Measurements from ENCODE around the gene RHBDF2.

The RHBDF2 gene

DNA sequence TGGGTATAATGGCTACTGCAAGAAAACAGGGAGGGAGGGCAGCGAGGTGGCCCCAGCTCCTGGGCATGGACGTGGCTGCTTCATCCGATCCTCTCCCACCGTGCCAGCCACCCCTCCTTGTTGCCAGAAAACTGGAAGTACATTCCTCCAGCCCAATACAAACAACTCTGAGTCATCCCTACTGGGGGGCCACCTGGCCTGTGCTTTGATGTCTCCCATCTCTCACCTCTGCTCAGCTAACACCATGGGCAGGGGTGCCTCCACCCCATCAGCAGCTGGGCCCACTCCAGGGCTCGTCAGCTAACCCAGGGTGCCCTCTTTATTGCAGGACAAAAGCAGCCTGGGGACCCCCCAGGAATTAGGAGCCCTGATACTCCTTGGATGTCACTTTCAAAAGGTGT, 2.0 kb downstream of the RHBDF2 start:
- no peak for DNase-seq

DNA sequence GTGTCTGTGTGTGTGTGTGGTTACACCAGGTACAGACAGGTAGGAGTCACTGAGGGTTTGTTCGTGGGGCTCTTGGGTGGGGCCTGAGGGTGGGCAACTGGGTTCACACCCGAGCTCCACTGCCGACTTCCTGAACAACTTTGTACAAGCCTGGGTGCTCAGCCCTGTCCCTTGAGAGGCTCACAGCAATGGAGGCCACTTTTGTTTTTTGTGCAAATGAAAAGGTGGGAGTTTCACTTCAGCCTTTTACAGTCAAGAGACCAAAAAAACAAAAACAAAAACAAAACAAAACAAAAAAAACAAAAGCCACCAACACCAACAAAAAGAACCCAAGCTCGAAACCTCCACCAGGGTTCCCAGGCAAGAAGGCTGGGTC, 2.4 kb downstream of the RHBDF2 start:
- no peak for DNase-seq

DNA sequence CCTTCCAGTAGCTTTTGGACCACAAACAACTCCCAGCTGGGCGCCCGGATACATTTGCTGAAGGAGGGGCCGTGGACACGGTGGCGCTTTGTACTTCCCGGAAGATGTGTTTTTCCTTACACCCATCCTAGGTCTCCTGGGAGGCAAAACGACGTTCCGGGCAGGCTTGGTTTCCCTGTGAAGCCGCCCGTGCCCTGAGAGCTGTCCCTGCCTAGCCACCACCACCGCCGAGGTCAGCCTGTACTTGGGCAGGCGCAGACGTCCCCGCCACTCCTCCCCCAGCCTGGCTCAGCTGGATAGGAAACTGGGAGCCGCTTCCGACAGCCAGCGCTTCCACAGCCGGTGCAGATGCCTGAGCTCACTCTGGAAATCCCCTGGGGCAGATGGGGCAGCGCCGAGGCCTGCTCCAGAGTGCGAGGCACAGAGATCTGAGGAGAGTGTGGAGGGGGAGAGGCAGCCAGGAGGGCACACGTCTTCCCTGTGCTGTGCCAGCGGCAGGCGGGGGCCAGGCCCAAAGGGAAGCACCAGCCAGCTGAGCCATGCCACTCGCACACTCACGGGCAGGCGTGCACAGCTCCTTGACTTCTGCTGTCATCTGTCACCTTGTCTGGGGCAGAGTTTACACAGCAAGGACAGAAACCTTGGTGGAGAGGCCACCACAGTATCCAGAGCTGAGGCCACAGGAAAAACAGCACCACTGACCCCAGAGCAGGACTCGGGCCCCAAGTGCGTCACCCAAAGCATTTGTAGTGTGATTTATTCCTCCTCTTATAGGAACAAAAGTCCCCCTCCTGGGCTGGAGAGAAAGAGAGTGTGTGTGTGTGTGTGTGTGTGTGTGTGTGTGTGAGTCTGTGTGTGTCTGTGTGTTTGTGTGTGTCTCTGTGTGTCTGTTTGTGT, 3.0 kb downstream of the RHBDF2 start:
- DNase-seq, result peak in 1 of 2 experiments; percentile 12

DNA sequence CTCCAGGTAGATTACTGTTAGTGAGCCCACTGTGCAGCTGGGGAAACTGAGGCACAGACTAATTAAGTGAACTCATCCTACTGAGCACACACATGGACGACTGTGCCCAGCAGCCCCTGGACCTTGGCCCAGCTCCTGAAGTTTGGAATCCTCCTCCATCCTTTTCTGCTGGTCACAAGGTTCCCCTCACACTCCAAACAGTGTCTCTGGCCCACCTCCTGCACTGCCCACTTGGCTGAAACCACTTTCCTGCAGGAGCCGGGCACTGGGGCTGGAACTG, 3.6 kb downstream of the RHBDF2 start:
- DNase-seq, result no peak

DNA sequence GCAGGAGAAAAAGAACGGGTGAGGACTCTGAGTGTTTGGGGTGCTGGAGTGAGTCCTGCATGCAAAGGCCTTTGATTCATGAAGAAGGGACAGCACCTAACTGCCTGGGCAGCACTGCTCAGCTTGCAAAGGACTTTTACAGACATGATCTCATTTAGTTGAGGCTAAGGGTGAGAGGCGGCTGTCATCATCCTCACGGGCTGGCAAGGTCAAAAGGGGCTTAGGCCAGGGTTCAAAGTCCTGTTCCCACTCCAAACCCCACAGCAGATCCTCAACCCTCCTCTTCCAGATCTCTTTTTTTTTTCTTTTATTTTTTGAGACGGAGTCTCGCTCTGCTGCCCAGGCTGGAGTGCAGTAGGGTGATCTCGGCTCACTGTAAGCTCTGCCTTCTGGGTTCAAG, 4.8 kb downstream of the RHBDF2 start:
- no peak for DNase-seq

DNA sequence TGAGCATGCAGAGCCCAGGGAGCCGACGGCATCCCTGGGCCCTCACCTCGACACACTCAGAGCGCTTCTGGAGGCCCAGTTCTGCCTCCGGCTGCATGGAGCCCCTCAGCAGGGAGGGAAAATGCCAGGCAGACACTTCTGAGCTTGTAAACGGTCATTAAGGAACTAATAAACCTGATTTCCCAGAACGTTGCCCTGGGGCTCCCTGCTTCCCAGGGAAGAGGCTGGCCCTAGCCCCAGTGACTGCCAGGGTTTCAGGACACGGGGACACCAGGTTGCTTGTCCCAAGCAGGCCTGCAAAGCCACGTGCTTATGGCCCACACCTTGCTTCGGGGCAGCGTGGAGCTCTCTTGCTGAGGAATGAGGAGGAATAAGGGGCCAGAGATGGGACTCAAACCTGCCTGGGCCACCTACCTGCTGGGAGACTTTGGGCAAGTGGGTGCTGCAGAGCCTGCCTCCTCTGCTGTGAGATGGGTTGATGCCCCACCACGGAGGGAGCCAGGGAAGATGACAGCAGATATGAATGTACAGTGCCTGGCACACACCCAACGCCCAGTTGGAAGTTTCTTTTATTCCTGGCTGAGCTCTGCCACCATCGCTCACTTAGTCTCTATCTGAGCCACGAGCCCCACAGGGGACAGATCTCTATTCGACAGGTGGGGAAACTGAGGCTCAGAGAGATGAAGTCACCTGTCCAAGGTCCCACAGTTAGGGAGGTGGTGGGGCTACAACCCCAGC, 5.4 kb downstream of the RHBDF2 start:
- DNase-seq, result no peak

DNA sequence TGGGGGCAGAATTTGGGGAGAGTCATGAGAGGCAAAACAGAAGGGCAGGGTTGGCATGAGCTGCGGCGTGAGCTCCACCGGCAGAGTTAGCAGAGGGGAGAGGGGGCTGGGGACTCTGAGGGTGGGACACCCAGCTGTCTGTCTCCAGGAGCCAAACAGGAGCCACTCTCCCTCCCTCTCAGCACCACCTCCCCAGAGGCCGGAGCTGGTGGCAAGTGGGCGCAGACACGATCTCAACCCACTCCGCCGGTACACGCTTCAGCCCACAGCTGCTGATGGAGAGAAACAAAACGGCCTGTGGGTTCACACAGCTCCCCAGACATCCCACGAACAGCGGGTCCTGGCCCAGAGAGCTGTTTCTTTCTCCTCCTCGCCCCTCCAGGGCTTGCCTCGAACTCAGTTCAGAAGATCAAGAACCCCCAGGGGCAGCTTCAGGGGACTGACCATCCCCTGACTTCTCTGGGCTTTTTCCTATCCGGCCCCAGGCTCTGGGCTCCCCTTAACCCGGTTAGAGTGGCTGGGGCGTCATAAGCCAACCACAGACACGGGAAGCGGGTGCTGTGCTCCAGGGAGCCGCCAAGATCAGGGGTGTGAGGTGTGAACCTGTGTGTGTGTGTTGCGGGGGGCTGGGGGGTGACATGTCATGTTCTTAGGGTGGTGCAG, 7.6 kb downstream of the RHBDF2 start:
- DNase-seq, result no peak

DNA sequence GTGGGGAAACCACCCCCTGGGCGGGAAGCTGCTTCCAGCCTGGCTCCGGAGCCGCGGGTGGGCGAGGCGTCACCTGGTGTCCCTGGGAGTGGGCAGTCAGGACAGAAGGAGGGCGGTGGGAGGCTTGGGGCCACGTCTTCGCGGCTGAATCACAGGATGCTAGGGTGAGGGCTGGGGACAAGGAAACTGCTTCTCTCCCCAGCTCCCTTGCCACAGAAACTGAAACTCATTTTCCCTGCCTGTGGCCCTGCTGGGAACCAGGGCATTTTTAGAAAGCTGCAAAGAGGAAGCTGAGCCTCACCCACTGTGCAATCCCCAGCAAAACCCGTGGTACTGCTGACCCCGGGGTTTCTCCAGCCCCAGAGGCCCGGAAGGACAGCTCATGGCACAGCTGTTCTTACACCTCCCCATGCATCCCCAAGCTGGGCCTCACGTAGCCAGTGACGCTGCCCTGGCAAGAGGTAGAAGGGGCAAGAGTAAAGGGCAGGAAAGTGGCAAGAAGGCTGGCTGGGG, 8.2 kb downstream of the RHBDF2 start:
- DNase-seq, result peak; percentile 33 to 58

DNA sequence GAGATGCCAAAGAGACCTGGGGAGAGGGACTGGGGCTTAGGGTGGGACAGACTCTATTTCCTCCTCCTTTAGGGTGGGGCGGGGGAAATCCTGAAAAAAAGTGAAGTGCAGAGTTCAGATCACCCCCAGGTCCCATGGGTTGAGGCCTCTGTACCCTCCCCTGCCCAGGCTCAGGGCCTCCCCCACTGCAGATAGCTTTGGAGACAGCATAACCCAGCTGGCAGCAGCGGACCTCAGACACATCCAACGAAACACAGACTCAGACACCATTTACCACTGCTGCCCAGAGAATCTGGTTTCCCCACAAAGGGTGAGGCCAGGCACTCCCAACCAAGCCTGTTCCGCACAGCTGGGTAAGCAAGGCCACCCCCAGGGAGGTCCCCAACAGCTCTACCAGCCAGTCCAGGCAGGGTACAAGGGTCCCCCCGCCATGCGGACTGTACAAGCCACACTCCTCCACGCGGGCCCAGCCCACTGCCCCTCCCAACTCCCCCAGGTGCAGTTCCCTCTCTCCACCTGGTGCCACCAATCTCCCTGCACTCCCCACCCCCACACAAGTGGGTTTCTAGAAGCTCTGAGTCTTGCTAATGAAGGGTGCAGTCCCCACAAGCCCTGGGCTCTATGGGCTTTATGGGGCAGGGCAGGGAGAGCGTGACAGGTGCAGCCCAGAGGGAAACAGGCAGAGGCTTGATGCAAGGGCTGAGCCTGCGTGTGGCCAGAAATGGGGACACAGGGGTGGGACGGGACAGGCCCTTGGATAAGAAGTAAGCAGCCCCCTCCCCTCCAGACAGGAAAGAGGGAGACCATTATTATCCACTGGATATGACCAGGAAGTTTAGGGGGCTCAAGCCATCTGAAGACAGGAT, 8.9 kb downstream of the RHBDF2 start:
- DNase-seq, result no peak

DNA sequence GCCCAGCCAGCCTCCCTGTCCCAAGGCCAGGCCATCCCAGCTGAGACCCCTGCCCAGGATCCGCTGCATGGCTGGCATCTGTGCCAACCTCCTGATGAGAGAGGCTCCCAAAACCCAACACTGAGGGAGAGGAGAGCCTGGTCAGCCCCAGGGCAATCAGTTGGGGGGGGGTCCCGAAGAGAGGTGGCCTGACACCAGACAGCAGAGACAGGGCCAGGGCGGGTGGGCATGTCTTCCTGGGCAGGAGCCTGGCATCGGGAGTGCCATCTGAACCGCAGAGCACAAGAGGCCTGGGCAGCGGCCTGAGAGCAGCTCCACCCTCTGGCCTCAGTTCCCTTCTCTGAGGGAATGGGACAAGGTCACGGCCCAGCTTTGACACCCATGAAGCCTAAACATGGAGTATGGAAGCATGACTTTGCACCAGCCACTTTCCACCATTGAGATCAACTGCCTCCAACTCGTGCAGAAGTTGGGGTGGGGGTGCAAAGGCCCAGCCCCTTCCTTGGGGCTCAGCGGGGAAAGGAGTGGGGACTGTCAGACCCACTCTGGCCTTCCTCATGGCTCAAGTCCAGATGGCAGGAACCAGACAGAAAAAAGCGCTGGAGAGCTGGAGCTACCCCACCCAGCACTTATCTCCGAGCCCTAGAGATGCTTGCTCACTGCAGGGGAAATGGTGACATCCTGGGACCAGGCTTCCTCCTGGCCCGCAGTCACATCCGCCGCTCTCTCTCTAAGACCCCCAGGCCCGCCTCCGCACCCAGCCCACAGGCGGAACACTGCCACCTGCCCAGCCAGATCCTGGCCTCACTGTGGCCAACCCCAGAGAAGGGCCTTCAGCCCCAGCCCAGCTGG, 9.7 kb downstream of the RHBDF2 start:
- DNase-seq, result no peak

DNA sequence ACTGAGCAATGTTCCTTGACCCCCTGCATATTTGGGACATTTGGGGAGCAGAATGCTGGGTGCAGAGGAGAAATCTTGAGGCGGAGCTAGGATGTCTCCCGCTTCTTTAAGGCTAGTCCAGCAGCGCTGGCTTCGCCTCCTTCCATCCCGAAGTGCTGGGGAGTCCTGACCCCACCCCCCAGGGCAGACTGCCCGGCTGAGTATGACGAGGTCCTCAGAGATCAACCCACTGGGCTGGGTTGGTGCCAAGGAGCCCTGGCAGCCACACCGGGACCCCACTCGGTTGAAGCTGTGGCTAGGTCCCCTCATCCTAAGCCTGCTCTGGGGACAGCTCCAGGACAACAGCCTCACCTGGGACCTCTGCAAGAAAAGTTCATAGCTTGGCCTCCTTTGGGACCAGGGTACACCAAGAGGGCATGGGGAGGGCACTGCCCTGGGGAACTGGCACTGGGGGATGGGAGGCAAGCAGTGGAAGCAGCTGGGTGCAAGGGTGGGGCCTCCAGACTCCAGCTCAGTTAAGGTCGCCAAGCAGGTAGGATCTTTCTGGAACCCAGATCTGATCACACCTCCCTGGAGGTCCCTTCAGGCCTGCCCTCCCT, 11.0 kb downstream of the RHBDF2 start:
- no peak for DNase-seq

DNA sequence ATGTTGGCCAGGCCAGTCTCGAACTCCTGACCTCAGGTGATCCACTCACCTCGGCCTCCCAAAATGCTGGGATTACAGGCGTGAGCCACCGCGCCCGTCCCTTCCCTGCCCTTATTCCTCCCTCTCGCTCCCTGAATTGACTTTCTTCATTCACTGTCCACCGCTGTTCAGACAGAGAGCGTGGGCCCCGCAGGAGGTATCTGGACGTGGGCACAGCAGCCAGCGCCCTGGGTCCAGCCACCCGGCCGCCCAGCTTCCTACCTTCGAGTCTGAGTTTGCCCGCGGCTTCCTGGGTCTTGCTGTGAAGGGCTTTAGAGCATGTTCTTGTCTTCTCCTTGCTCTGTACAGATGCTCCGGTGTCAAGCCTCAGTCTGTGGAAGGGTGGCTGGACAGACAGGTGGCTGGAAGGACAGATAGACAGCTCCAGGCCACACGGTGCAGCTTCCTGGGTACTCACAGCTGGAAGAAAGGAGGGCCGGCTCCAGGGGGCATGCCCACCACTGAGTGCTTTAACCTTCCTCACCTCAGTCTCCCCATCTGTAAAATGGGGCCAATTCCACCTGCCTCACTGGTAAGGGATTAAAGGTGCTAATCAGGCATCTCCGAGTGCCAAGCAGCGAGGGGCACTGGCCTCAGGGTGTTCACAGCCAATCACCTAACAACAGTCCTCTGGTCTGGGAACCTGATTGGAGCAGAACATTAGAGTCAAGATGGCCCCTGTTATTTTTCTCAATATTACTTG, 13.6 kb downstream of the RHBDF2 start:
- DNase-seq, result no peak

DNA sequence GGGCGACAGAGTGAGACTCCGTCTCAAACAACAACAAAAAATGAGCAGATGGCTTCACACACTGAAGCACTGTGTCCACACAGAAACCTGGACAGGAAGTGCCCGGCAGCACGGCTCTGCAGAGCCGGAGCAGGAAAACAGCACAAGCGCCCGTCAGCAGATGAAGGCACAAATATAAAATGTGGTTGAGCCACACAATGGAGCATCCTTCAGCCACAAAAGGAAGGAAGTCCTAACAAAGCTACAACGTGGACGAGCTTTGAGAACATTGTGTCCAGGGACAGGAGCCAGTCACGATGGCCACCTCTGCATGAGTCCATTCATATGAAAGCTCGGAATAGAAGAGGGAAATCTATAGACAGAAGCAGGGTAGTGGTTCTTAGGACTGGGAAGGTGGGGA, 15.7 kb downstream of the RHBDF2 start:
- peak; percentile 17 to 26 for DNase-seq

DNA sequence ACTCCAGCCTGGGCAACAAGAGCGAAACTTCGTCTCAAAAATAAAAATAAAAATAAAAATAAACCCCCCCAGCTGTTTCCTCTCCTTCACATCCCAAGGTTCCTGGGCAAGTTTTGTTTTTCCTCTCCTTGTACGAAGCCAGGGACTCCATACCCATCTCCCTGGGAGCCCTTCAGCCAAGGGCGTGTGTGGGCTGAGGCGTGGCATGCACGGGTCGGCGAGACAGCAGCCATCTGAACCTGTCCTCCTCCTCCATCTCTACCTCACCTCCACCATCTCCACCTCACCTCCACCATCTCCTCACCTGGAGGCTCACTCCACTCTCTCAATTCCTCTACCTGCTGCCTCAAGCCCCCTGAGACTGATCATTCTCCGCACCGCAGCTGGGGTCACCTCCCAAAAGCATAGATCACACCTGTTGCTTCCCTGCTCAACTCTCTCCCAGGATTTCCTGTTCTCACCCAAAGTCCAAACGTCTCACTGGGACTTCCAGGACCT, 16.9 kb downstream of the RHBDF2 start:
- no peak for DNase-seq

DNA sequence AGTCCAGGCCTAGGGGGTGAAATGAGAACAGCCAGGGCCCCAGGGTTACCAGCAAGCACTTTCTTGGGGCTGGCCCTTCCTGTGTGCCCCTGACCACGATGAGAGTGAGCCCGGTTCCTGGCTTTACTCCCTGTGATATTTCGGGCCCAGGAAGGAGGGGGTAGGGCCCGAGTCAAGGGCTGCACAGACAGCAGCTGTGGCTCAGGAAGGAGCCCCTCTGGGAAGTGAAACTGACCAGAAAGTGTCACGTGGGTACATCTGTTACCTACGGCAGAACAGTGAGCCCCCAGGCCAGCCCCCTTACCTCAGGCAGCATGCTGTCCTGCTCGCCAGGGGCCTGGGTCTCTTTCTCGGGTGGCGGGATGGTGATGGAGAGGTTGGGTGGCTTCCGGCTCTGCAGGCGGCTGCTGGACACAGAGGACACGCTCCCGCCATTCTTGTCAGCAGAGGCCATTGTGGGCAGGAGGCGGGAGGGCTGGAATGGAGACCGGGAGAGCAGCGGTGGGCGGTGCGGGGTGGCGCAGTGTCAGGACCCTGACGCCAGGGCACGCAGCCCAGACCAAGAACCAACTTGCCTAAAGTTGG, 20.1 kb downstream of the RHBDF2 start:
- no peak for DNase-seq

DNA sequence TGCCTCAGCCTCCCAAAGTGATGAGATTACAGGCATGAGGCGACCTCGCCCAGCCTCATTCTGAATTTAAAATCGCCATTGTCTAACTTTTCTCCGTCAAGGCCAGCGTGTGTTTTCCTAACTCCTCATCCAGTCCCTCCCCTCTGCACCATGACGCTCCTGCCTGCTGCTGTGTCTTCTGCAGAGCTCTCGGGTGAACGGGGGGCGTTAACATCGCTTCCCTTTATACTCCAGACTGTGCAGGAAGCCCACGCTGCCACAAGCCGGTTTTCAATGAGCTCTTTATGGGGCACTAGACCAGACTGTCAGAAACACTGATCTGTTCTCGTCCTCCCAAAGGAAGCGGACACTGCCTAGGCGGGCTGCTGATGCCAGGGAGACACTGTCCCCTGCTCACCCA, 20.6 kb downstream of the RHBDF2 start:
- no peak for DNase-seq

DNA sequence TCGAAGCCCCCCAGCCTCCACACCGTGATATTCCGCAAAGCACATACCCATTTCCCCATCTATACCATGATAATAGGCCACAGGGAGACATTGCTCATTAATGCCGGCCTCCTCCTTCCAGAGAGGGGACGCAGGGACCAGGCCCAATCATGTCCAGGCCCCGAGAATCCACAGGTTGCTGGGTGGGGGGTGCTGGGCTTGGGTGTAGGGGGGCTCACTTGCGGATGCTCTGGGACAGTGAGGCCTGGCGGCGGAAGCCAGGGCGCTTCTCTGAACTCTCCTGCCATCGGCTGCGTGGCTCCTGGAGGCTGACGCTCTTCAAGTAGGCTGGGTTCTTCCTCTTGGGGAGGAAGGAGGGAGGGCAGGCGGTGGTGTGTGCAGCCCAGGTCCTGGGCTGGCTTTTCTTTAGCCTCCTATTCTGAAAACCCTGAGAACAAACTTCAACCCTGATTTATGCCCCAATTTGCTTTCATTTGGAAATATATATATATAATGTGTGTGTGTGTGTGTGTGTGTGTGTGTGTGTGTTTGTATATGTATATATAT, 21.6 kb downstream of the RHBDF2 start:
- no peak for DNase-seq

DNA sequence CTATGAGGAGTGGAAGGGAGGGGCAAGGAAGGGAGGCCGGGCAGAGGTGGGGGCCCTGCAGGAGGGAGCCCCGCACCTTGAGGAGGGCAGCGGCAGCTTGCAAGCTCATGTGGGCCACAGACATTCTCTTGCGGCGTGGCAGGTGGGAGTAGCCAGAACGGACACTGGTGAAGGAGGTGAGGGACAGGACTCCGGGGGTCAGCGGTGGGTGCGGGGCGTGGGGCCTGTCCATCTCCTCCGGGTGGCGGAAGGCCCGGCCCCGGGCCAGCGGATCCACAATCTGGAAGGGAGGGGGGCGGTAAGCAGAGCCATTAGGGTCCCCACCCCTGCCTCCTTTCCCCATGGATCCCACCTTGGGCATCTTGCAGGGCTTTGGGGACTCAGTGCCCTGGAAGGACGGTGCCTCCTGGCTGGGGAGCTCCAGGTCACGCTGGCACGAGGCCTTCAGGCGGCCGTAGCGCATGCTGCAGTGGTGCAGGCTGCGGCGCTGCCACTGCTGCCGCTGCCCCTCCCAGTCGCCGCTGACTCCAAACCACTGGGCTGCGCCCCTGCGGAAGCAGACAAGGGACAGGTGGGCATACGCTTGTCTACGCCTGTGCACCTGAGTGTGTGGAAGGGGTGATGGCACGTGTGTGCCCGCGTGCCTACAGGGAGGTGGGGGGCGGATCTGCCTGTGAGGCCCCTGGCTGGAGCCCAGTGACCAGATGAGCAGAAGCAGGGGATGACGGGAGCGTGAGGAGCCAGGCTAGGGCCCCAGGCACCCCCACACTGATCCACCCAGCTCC, 22.3 kb downstream of the RHBDF2 start:
- no peak for DNase-seq

DNA sequence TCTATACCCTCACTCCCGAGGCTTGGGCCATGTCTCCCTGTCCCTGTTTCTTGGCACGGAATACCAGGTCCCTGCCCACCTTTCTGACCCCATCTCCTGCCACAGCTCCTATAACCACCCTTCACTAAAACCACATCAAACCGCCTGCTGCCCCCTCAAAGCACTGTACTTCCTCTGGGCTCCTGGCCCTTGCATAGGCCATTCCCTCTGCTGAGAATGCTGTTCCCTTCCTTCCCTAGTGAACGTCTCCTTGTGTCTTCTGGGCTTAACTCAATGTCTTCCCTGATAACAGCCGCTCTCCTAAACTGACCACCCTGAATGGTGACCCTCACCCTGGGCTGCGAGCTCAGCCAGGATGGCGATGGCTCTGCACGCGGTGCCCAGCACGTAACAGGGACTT, 23.1 kb downstream of the RHBDF2 start:
- DNase-seq, result no peak
